ENCODE measurements around the gene UNC5C. TPM values are rescaled to one million over a fixed set of nuclear protein-coding genes. Genes with fewer than 3 reads are reported as not detected.

The UNC5C gene
- polyA plus RNA-seq, 1 experiment = not detected

GRCh38 chr4:95190751-95191436, 357.9 kb downstream of the UNC5C start:
- TF ChIP-seq CTCF (IDR thresholded peaks at IDR 0.05; ENCODE audit: insufficient read depth, low read depth, low read length) = no peak
- H3K27me3 ChIP-seq (ENCODE audit: control insufficient read depth, insufficient read depth, low read length) = no peaks in the 10 kb centered on the region
- CTCF ChIA-PET = no interaction called here
- H3K4me3 ChIP-seq (ENCODE audit: low read depth, low read length) = no peak overlapping the region
- POLR2A ChIA-PET = no interaction called here
- H3K36me3 ChIP-seq (ENCODE audit: control insufficient read depth, insufficient read depth, low read length) = no peaks in the 10 kb centered on the region
- DNase-seq (ENCODE audit: low read depth) = no peak

GRCh38 chr4:95188701-95189370, 359.9 kb downstream of the UNC5C start:
- TF ChIP-seq CTCF (IDR thresholded peaks at IDR 0.05; ENCODE audit: insufficient read depth, low read depth, low read length) = no peak
- POLR2A ChIA-PET = no interaction called here
- CTCF ChIA-PET = no interaction called here

GRCh38 chr4:95186666-95187065, 362.1 kb downstream of the UNC5C start:
- CTCF ChIA-PET = no interaction called here
- no peak for DNase-seq (ENCODE audit: low read depth)

More at GRCh38 chr4:95188701-95189370, 359.9 kb downstream of the UNC5C start:
- H3K36me3 ChIP-seq (ENCODE audit: control insufficient read depth, insufficient read depth, low read length) = no peaks in the 10 kb centered on the region
- no peak for DNase-seq (ENCODE audit: low read depth)
- no peaks in the 10 kb centered on the region for H3K27me3 ChIP-seq (ENCODE audit: control insufficient read depth, insufficient read depth, low read length)
- H3K4me3 ChIP-seq (ENCODE audit: low read depth, low read length) = no peak overlapping the region

GRCh38 chr4:95183656-95184408, 364.9 kb downstream of the UNC5C start:
- CTCF ChIA-PET = interaction anchor here (0.5 to 1.0 kb wide), 2 partner anchors 17 to 1618 kb away, joined by 3 read pairs; no protein-coding TSS in a partner anchor
- DNase-seq (ENCODE audit: low read depth) = no peak
- POLR2A ChIA-PET = no interaction called here
- Histone ChIP-seq H3K4me3 (ENCODE audit: low read depth, low read length) (no peak overlapping the region), H3K27me3 (ENCODE audit: control insufficient read depth, insufficient read depth, low read length) (no peaks in the 10 kb centered on the region), H3K36me3 (ENCODE audit: control insufficient read depth, insufficient read depth, low read length) (no peaks in the 10 kb centered on the region)
- TF ChIP-seq CTCF (IDR thresholded peaks at IDR 0.05; ENCODE audit: insufficient read depth, low read depth, low read length) = no peak

More at GRCh38 chr4:95186666-95187065, 362.1 kb downstream of the UNC5C start:
- H3K36me3 ChIP-seq (ENCODE audit: control insufficient read depth, insufficient read depth, low read length) = no peaks in the 10 kb centered on the region
- no peaks in the 10 kb centered on the region for H3K27me3 ChIP-seq (ENCODE audit: control insufficient read depth, insufficient read depth, low read length)
- H3K4me3 ChIP-seq (ENCODE audit: low read depth, low read length) = no peak overlapping the region
- no peak for TF ChIP-seq CTCF (IDR thresholded peaks at IDR 0.05; ENCODE audit: insufficient read depth, low read depth, low read length)
- POLR2A ChIA-PET = no interaction called here

- Histone ChIP-seq H3K27me3 (ENCODE audit: control insufficient read depth, insufficient read depth, low read length) (no peaks in the 10 kb centered on the region), H3K36me3 (ENCODE audit: control insufficient read depth, insufficient read depth, low read length) (no peaks in the 10 kb centered on the region), H3K4me3 (ENCODE audit: low read depth, low read length) (no peak overlapping the region)
- CTCF ChIA-PET = no interaction called here
- no peak for DNase-seq (ENCODE audit: low read depth)
- no peak for TF ChIP-seq CTCF (IDR thresholded peaks at IDR 0.05; ENCODE audit: insufficient read depth, low read depth, low read length)
- POLR2A ChIA-PET = no interaction called here
Measured at GRCh38 chr4:95181996-95182306, 366.8 kb downstream of the UNC5C start.
